K562 (cell line): ENCODE data around the gene SYT17.

Experiments
- ATF7 ChIP-seq: fragments of 450-650 bp; IDR thresholded peaks from 2 replicates; pipeline ENCODE4 v1.7.1; 2014; ENCODE audit warnings: mild to moderate bottlenecking, moderate library complexity
- BRCA1 ChIP-seq, 2 experiments: fragments of 450-650 bp in 1 of 2; sonication (generic) in 1 of 2; formaldehyde crosslinking in 1 of 2; IDR thresholded peaks; 2 replicates each; pipeline versions ENCODE4 v1.5.0 to v1.6.1; 2017 to 2020; ENCODE audit warnings: mild to moderate bottlenecking in 1 of 2, missing genetic modification reagents in 1 of 2
- CBX3 ChIP-seq, 2 experiments: IDR thresholded peaks; 1 replicate in 1 of 2; 2 replicates in 1 of 2; pipeline ENCODE4 v1.6.1; 2012; ENCODE audit warnings: inconsistent platforms in 2 of 2, low read length in 2 of 2, borderline replicate concordance in 1 of 2, control low read depth in 1 of 2
- CEBPB ChIP-seq: fragments of 450-650 bp; IDR thresholded peaks from 2 replicates; pipeline ENCODE4 v1.6.1; 2016; ENCODE audit warnings: missing genetic modification characterization, missing compliant biosample characterization
- CTCF ChIP-seq, 3 experiments: IDR thresholded peaks in 2 of 3; conservative IDR thresholded peaks in 1 of 3; 2 replicates each; pipeline ENCODE4 v1.5.1; 2011 to 2012; ENCODE audit warnings: low read length in 3 of 3, mild to moderate bottlenecking in 3 of 3, control low read depth in 2 of 3, improper control_type of control experiment in 1 of 3, inconsistent platforms in 1 of 3, low read depth in 1 of 3, mixed read lengths in 1 of 3, moderate library complexity in 1 of 3; ENCODE audit not compliant: insufficient read depth in 2 of 3
- JUND ChIP-seq, 2 experiments: IDR thresholded peaks; 2 replicates in 1 of 2; 3 replicates in 1 of 2; pipeline ENCODE4 v1.6.1; 2011; ENCODE audit warnings: borderline replicate concordance in 2 of 2, low read depth in 2 of 2, low read length in 2 of 2, improper control_type of control experiment in 1 of 2, missing biosample characterization in 1 of 2, missing genetic modification characterization in 1 of 2, missing genetic modification reagents in 1 of 2
- KAT8 ChIP-seq: fragments of 450-650 bp; IDR thresholded peaks from 2 replicates; pipeline ENCODE4 v1.6.1; 2016; ENCODE audit warnings: low read depth, mild to moderate bottlenecking
- NCOA2 ChIP-seq, 2 experiments: fragments of 450-650 bp; IDR thresholded peaks; 2 replicates each; pipeline ENCODE4 v1.6.1; 2018; ENCODE audit warnings: mild to moderate bottlenecking in 2 of 2, moderate library complexity in 1 of 2; ENCODE audit not compliant: partially characterized antibody in 2 of 2
- RCOR1 ChIP-seq, 2 experiments: IDR thresholded peaks; 2 replicates each; pipeline ENCODE4 v1.6.1; 2012; ENCODE audit warnings: low read depth in 2 of 2, low read length in 2 of 2, borderline replicate concordance in 1 of 2, improper control_type of control experiment in 1 of 2
- RFX5 ChIP-seq: IDR thresholded peaks from 2 replicates; pipeline ENCODE4 v1.6.1; 2011; ENCODE audit warnings: low read depth, mild to moderate bottlenecking, improper control_type of control experiment, low read length
- SRF ChIP-seq, 2 experiments: fragments of 250-450, 450-650 bp in 1 of 2; sonication (Bioruptor Pico) in 1 of 2; sonication (generic) in 1 of 2; formaldehyde crosslinking; IDR thresholded peaks; 2 replicates each; pipeline versions ENCODE4 v1.5.0 to v1.5.1; 2020 to 2022; ENCODE audit warnings: mild to moderate bottlenecking in 1 of 2, missing genetic modification reagents in 1 of 2
- ZFX ChIP-seq: sonication (generic); formaldehyde crosslinking; IDR thresholded peaks from 2 replicates; pipeline ENCODE4 v1.8.0; 2022; ENCODE audit warnings: mild to moderate bottlenecking, missing genetic modification reagents, moderate library complexity

GRCh38 chr16:19242186-19242585, 74.1 kb downstream of the SYT17 start:
- TF ChIP-seq NCOA2 (IDR thresholded peaks at IDR 0.05; ENCODE audit: partially characterized antibody in 2 of 2) (no peak), SRF (CRISPR knock-in tag; IDR thresholded peaks at IDR 0.05) (no peak), CEBPB (no peak), ATF7 (no peak), CTCF (IDR thresholded peaks at IDR 0.05 in 2 of 3, conservative IDR thresholded peaks at IDR 0.05 in 1 of 3; ENCODE audit: insufficient read depth in 2 of 3, low read depth in 1 of 3, low read length in 3 of 3) (no peak), RFX5 (no peak), KAT8 (no peak), BRCA1 (IDR thresholded peaks at IDR 0.05) (no peak), BRCA1 (CRISPR knock-in tag; IDR thresholded peaks at IDR 0.05) (no peak), RCOR1 (IDR thresholded peaks at IDR 0.05; ENCODE audit: borderline replicate concordance in 1 of 2, low read depth in 2 of 2, low read length in 2 of 2) (no peak), CBX3 (IDR thresholded peaks at IDR 0.05; ENCODE audit: borderline replicate concordance in 1 of 2, low read length in 2 of 2) (no peak), JUND (IDR thresholded peaks at IDR 0.05; ENCODE audit: borderline replicate concordance, low read depth, low read length) (no peak), JUND (tag; IDR thresholded peaks at IDR 0.05; ENCODE audit: borderline replicate concordance, low read depth, low read length) (no peak), ZFX (CRISPR knock-in tag) (no peak)
